Measurements from ENCODE around the gene RNF31. TPM values are rescaled to one million over a fixed set of nuclear protein-coding genes. Genes with fewer than 3 reads are reported as not detected.

The RNF31 gene
- total and polyA plus RNA-seq, 2 of the 13 experiments (the other 11 are each of a cell fraction or from before 2014, with no cell fraction given) = 48.2 to 86.8 TPM

DNA sequence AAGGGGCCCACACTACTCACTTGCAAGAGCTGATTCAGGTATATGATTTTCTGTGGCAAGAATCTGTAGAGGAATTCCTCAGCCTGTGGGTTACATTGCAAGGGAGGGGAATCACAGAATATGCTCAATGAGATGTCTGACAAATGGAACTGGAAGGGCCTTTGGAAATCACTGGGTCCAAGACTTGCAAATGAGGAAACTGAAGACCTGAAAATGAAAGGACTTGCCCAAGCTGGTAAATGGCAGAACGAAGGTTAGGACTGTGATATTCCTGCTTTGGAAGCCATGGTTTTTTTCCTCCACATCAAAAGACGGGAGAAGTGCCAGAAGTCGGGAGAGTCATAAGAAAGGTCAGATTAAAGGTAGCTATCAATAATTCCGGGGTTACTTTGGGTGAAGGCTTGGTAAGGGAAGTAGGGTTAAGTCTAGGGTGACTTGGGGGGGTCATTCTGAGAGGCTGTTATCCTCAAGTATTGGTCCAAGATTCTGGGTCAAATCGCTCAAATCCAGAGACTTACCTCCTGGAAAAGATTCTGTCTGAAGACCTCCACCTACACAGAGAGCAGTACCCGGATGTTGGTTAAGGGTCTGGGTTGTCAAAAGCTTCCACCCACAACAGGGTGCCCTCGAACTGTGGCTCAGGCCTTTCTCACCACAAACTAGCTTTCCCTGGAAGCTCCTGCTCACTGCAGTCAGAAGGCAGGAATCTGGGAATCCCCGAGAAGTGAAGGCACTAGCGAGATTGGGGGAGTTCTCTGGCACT lies 1.4 kb upstream of the RNF31 start (continued):
- TF ChIP-seq, protein P1, sequence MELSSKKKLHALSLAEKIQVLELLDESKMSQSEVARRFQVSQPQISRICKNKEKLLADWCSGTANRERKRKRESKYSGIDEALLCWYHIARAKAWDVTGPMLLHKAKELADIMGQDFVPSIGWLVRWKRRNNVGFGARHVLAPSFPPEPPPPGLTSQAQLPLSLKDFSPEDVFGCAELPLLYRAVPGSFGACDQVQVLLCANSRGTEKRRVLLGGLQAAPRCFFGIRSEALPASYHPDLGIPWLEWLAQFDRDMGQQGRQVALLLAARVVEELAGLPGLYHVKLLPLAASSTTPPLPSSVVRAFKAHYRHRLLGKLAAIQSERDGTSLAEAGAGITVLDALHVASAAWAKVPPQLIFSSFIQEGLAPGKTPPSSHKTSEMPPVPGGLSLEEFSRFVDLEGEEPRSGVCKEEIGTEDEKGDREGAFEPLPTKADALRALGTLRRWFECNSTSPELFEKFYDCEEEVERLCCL (CRISPR knock-in tag; IDR thresholded peaks at IDR 0.05; ENCODE audit: borderline replicate concordance) = peak; percentile 6; the same call in 1 of the 2 replicates
- TF ChIP-seq MIER3 (CRISPR knock-in tag; IDR thresholded peaks at IDR 0.05; ENCODE audit: borderline replicate concordance) = no peak
- 0 out of 2 replicates have a peak, but pooled peaks have one; percentile 6 for TF ChIP-seq BRD4 (CRISPR knock-in tag; IDR thresholded peaks at IDR 0.05)
- no peak for TF ChIP-seq FLYWCH1 (CRISPR knock-in tag; IDR thresholded peaks at IDR 0.05)
- no peak for TF ChIP-seq ZNF577 (CRISPR knock-in tag; IDR thresholded peaks at IDR 0.05; ENCODE audit: borderline replicate concordance, low read depth)
- peak; percentile 65; the same call in 1 of the 2 replicates for TF ChIP-seq ZBTB26 (CRISPR knock-in tag; IDR thresholded peaks at IDR 0.05; ENCODE audit: borderline replicate concordance)
- no peak for TF ChIP-seq PAX8 (CRISPR knock-in tag; IDR thresholded peaks at IDR 0.05; ENCODE audit: borderline replicate concordance)
- no peak for TF ChIP-seq TFDP2 (CRISPR knock-in tag; IDR thresholded peaks at IDR 0.05)
- no peak for TF ChIP-seq NCOR1 (IDR thresholded peaks at IDR 0.05; ENCODE audit: borderline replicate concordance, low read length)
- peak; percentile 5; the same call in 1 of the 2 replicates for TF ChIP-seq ZNF136 (CRISPR knock-in tag; IDR thresholded peaks at IDR 0.05; ENCODE audit: low read depth)
- TF ChIP-seq, protein P2, sequence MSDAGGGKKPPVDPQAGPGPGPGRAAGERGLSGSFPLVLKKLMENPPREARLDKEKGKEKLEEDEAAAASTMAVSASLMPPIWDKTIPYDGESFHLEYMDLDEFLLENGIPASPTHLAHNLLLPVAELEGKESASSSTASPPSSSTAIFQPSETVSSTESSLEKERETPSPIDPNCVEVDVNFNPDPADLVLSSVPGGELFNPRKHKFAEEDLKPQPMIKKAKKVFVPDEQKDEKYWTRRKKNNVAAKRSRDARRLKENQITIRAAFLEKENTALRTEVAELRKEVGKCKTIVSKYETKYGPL (CRISPR knock-in tag; IDR thresholded peaks at IDR 0.05) = no peak
- no peak; the same call in 1 of the 2 replicates for TF ChIP-seq ZNF138 (CRISPR knock-in tag; IDR thresholded peaks at IDR 0.05; ENCODE audit: low read depth)
- 0 out of 2 replicates have a peak, but pooled peaks have one; percentile 29 for TF ChIP-seq KIAA2018 (CRISPR knock-in tag; IDR thresholded peaks at IDR 0.05; ENCODE audit: borderline replicate concordance)

Data from HepG2 (cell line).